DMS 273 (cell line): ENCODE results near the gene SEMA3F.

Experiments used
- DNase-seq: peaks from one replicate; lab custom pipeline; 2025; ENCODE audit not compliant: unreplicated experiment; lab: John Stamatoyannopoulos, UW

Gene SEMA3F

DNA sequence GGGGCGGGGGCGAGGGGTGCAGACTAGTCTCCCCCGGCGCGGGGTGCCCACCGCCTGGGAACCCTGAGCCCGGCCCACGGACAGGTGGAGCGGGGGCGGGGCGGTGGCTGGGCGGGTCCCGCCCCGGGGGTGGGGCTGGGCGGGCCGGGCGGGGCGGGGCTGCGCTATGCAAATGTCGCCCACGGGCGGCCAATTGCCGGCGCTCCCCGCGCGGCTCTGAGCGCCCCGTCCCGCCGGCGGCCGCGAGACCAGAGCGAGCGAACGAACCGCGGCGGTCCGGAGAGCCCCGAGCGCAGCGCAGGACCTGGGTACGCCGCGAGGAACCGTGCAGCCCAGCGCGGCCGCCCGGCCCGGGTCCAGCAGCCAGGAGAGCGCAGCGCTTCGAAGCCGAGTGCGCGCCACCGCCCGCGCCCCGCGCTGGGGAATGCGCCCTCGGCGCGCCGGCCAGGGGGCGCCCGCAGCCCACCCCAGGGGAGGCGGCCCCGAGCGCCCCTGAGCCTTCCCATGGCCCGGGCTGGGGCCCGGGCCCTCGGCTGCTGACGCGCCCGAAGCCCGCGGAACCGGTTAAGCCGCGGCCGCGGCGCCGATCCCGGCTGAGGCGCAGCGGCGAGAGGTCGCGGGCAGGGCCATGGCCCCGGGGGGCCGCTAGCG, at the start of gene SEMA3F:
TSS of gene SEMA3F (plus strand) at position 485 of the 651 bp plus-strand sequence. CDS start 4,299 bp downstream, outside the sequence.
- DNase-seq, result peak; percentile 80

DNA sequence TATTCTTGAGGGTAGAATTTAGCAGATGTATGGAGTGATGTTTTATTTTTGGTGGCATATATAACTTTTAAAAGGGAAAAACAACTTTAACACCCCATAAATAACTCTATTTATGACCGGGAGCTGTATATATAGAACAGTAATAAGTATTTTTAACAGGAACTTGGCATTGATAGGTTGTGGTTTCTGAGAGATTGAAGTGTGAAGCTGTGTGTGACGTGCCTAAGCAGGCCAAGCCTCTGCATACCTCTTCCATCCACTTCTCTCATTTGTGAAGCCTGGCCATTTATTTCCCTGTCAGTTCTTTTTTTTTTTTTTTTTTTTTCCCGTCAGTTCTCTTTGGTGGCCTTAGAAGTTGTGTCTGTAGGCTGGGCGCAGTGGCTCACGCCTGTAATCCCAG, 43.4 kb upstream of the SEMA3F start:
- DNase-seq, result no peak

- DNase-seq, result peak; percentile 42
Observed at GRCh38 chr3:50112462-50112861, 42.7 kb upstream of the SEMA3F start.

GRCh38 chr3:50117120-50117519, 38.0 kb upstream of the SEMA3F start:
- no peak for DNase-seq

- DNase-seq, result no peak
Observed at GRCh38 chr3:50118237-50118636, 36.9 kb upstream of the SEMA3F start.

- no peak for DNase-seq
Observed at GRCh38 chr3:50119786-50120185, 35.3 kb upstream of the SEMA3F start.

DNA sequence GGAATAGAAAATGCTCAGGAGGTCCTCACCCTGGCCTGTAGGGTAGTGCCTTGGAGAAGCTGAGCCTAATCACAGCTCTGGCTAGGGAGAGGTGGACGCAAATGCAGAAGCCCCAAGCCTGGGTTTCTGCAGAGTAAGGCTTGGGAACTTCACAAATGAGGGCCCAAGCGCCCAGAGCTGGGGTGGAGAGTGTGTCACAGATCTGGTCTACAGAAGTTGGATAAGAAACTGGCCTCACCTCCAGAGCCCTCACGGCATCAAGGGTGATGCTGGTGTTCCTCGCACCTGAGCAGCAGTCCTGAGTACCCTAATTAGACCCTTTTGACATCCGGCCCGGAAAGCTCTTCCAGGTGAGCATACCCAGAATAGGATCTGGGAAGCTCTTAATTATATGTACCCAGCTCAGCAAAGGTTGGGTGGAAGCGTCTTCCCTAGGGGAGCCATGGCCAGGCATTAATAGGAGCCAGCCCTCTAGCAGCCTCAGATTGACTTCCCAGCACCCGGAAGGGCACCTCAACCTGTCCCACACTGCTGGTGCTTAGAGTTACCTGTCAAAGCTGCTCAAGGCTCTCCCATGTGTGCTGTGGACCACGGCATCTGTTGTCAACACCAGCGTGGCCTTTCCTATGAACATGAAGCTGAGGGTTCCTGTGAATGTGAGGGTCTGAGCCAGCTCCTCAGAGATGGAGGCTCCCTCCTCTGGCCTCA, 34.6 kb upstream of the SEMA3F start:
- DNase-seq, result no peak

GRCh38 chr3:50121072-50122032, 33.8 kb upstream of the SEMA3F start:
- DNase-seq, result peak; percentile 87

GRCh38 chr3:50122071-50122470, 33.1 kb upstream of the SEMA3F start:
- DNase-seq, result no peak

DNA sequence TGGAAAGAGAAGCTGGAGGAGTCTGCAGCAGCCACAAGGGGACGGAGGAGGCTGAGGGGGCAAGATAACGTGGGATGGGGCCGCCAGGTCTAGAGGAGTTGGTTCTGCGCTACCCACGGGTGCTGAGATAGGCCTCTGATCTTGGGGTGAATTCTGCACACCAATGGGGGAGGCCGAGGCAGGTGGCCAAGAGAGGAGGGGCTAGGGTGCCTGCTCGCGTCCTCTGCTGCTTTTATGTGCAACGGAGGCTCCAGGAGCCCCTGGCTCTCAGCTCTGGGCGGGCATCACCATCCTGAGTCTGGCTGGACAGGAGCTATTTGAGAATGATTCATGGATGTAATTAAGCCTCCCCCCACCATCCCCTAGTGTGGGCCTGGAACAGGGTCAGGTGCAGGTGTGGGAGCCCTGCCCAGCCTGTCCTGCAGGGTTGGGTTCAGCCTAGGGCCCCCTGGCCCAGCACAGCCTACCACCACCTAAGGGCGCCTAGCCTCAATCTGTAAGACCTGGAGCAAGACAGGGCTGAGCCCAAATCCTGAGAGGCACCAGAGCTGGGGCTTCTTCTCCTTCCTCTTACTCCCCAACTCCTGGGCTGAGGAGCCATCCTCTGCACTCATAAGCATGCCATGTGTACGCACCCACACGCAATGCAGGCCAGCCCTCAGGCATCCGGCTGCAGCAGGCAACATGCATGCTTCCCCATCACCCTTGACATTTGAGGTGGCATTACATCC, 32.3 kb upstream of the SEMA3F start:
- DNase-seq, result no peak

GRCh38 chr3:50123394-50124051, 31.6 kb upstream of the SEMA3F start:
- DNase-seq, result no peak

DNA sequence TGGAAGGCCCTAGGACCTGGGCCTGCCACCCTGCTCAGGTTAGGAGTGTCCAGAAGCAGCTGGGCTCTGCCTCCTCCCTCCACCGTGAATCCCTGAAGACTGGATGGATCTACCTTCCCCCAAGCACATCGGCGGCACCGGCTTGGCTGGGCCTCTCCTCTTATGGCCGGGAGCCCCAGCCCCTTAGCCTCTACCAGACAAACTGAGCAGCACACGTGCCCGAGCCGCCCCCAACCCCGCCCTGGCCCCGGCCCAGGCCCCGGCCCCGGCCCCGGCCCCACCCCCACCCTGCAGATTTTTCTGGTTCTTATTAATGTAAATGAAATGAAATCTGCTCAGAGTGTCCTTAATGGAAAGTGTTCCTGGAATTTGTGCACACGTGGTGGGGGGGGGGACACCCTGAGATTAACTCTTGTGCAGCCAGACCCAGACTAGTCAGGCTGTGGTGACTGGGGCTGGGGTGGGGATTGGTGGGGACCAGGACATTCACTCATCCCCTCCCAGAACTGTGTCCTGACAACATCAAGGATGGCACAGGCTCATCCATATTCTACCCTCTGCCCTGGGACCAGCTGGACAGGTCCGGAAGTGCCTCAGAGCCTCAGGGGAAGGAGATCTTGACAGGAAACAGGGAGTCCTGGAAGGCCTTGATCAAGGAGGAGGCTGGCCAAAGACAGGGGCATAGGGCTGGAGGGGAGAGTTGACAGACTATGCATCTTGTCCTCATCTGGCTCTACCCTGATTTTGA, 30.9 kb upstream of the SEMA3F start:
- DNase-seq, result peak; percentile 33

DNA sequence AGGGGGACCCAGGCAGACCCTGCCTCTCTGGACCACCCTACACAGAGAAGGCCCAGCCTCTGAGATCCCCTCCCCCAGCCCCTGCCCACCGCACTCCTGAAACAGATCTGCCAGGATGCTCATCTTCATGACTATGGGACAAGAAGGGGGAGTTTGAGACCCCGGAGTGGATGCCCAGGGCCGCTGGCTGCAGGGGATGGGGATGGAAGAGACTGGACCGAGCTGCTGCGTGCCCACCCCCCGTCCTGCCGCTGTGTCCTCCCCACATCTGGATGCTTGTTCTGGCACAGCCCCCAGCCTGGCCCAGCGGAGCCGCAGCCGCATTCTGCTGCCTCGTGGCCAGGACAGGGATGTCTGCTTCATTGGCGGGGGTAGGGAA, 30.3 kb upstream of the SEMA3F start:
- peak; percentile 32 for DNase-seq

DNA sequence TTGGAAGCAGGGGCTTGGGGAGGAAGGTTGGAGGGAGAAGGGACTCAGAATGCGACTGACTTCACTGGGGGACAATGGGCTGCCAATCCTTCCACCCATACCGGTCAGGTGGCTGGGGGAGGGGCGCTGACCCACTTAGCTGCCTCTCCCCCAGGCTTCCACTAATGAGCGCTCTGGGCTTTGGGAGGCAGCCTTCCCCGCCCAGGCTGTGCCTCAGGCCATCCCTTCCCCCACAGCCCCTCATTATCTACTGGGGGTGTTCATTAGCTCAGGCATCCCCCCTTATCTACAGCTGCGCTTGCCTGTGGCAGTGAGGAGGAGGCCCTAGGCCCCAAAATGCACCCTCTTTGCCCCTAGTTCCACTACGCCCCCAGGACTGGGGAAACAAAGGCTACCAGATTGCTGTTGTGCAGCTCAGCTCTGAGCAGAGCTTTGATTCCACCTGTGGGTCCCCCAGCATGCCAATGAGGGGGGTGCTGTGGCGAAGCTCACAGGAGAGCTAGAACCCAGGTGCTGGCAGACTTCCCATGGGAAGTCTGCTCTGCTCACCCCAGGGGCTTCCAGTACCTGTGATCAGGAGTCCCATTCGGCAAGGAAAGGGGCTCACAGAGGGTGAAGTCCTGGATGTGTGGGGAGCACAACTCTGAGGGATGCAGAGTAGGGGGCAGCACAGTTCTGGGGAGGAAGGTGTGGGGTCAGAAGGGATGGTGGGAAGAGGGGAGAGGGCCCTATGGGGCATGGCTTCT, 29.4 kb upstream of the SEMA3F start:
- DNase-seq, result no peak

GRCh38 chr3:50126287-50127211, 28.6 kb upstream of the SEMA3F start:
- DNase-seq, result peak; percentile 76

GRCh38 chr3:50127251-50127691, 27.9 kb upstream of the SEMA3F start:
- no peak for DNase-seq

GRCh38 chr3:50128001-50128400, 27.1 kb upstream of the SEMA3F start:
- DNase-seq, result no peak

GRCh38 chr3:50130436-50130835, 24.7 kb upstream of the SEMA3F start:
- no peak for DNase-seq
